GM10847 (cell line): ENCODE measurements around the gene ATF2.

Experiments used
- POLR2A ChIP-seq: IDR thresholded peaks from 2 replicates; pipeline ENCODE4 v1.6.1; 2011; ENCODE audit not compliant: insufficient read length; ENCODE audit errors: extremely low read depth

The ATF2 gene

DNA sequence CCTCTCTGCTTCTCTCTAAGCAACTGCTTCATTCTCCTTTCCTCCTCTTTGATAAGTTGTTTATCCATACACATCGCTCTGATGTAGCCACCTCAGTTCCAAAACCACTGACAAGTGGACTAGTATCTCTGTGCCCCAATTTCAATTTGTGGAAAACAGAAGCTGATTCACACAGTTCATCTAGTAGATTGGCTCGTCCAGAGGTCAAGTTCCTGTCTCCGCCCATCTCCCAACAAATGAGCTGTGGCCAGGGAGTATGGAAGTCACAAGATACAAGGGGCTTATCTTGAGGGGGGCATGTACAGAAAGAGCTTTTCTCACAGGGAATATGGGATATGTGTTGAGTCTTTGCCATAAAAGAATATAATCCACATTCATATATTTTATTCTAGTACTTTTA, 145.1 kb downstream of the ATF2 start:
- no peak for TF ChIP-seq POLR2A
